ENCODE measurements around the gene ADAMTS2.

ADAMTS2 gene

GRCh38 chr5:179192185-179192890 is 152.9 kb downstream of the ADAMTS2 start:
- no peak for DNase-seq (ENCODE audit: low spot score)
- in situ Hi-C loops (cut with MboI; ENCODE audit: low pct_unique_long_range_greater_than_20kb, low sequenced_read_pairs, unreplicated experiment) = no loop called here

GRCh38 chr5:179191506-179192184 is 153.6 kb downstream of the ADAMTS2 start:
- in situ Hi-C loops (cut with MboI; ENCODE audit: low pct_unique_long_range_greater_than_20kb, low sequenced_read_pairs, unreplicated experiment) = no loop called here
- TF ChIP-seq, protein P1, sequence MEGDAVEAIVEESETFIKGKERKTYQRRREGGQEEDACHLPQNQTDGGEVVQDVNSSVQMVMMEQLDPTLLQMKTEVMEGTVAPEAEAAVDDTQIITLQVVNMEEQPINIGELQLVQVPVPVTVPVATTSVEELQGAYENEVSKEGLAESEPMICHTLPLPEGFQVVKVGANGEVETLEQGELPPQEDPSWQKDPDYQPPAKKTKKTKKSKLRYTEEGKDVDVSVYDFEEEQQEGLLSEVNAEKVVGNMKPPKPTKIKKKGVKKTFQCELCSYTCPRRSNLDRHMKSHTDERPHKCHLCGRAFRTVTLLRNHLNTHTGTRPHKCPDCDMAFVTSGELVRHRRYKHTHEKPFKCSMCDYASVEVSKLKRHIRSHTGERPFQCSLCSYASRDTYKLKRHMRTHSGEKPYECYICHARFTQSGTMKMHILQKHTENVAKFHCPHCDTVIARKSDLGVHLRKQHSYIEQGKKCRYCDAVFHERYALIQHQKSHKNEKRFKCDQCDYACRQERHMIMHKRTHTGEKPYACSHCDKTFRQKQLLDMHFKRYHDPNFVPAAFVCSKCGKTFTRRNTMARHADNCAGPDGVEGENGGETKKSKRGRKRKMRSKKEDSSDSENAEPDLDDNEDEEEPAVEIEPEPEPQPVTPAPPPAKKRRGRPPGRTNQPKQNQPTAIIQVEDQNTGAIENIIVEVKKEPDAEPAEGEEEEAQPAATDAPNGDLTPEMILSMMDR (IDR thresholded peaks at IDR 0.05; ENCODE audit: extremely low read depth, insufficient read depth, missing control alignments) = no peak

More at GRCh38 chr5:179192185-179192890, 152.9 kb downstream of the ADAMTS2 start:
- TF ChIP-seq, protein P1 (IDR thresholded peaks at IDR 0.05; ENCODE audit: extremely low read depth, insufficient read depth, missing control alignments) = no peak

DNA sequence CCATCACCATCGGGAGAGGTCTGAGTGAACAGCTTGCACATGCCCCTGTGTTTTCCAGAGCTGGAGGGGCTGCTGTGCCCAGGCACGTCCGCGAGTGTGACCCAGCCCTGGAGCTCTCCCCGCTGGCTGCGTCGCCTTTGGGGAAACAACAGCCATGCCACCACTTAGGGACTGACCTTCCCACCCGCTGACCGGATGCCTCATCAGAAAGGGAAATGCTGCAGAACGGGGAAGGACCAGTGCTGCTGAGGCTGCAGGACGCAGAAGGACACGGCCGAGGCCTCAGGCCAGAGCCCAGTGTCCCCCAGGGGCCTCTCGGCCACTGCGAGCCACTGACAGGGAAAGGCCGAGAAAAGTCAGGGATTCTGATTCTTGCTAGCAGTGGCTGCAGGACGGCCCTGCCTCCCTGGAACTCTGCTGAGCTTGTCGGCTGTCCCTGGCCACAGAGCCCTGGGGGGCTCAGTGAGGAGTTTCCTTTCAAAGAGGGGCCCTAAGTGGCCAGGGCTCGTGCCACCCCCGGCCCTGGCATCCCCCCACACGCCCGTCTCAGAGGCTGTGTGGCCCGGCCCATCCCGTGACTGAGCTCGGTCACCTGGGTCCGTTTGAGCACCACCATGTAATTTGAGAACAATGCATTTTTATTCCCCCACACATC is 154.3 kb downstream of the ADAMTS2 start:
- in situ Hi-C loops (cut with MboI; ENCODE audit: low pct_unique_long_range_greater_than_20kb, low sequenced_read_pairs, unreplicated experiment) = no loop called here
- TF ChIP-seq, protein P1 (IDR thresholded peaks at IDR 0.05; ENCODE audit: extremely low read depth, insufficient read depth, missing control alignments) = no peak

More at GRCh38 chr5:179191506-179192184, 153.6 kb downstream of the ADAMTS2 start:
- DNase-seq (ENCODE audit: low spot score) = no peak

DNA sequence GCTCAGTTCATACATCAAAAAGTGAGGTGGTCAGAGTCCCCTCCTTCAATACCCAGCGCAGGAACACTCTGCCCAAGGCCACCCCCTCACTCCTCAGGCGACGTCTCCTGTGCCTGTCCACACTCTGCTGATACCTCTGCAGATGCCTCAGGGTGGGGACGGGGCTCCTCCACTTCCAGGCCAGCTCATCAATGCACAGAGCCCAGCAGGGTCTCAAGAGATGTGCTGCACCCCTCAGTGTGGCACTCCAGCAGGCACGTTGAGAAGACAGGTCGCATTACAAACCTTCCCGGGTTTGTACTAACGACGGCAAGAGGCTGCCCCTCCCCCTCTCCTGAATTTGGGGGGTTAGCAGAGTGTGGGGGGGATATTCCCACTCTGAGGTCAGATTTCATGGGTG is 156.6 kb downstream of the ADAMTS2 start:
- DNase-seq (ENCODE audit: low spot score) = no peak
- TF ChIP-seq, protein P1 (IDR thresholded peaks at IDR 0.05; ENCODE audit: extremely low read depth, insufficient read depth, missing control alignments) = no peak
- in situ Hi-C loops (cut with MboI; ENCODE audit: low pct_unique_long_range_greater_than_20kb, low sequenced_read_pairs, unreplicated experiment) = no loop called here

More for the DNA sequence above, 154.3 kb downstream of the ADAMTS2 start:
- no peak for DNase-seq (ENCODE audit: low spot score)

GRCh38 chr5:179187681-179188575 is 157.3 kb downstream of the ADAMTS2 start:
- no peak for DNase-seq (ENCODE audit: low spot score)
- TF ChIP-seq, protein P1 (IDR thresholded peaks at IDR 0.05; ENCODE audit: extremely low read depth, insufficient read depth, missing control alignments) = no peak
- in situ Hi-C loops (cut with MboI; ENCODE audit: low pct_unique_long_range_greater_than_20kb, low sequenced_read_pairs, unreplicated experiment) = no loop called here

DNA sequence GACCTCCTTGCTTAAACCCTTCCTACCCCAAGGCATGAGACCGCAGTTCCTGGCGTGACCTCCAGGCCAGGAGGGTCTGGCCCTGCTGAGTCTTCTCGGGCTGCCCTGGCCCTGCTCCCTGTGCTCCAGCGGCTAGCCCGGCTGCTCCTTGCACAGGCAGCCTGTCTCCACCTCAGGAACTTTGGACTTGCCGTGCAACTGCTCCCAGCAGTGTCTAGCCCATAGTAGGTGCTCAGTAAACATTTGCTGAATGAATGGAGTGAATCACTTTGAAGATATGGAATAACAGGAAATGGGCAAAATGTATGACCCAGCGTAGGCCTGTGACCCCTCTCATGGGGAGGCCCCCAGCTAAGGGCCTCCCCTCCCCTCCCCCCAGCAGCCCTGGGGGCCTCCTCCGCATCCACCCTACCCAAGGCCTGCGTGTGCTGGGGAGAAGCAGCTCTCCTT is 158.0 kb downstream of the ADAMTS2 start:
- TF ChIP-seq, protein P1 (IDR thresholded peaks at IDR 0.05; ENCODE audit: extremely low read depth, insufficient read depth, missing control alignments) = no peak
- in situ Hi-C loops (cut with MboI; ENCODE audit: low pct_unique_long_range_greater_than_20kb, low sequenced_read_pairs, unreplicated experiment) = no loop called here
- DNase-seq (ENCODE audit: low spot score) = no peak

Measured in GM13977 (cell line).